Measurements from ENCODE around the gene DMAC2.
"Not testable (repeated sequence)": the region's sequence is repeated elsewhere in the genome, so short reads cannot be mapped to it uniquely, and the experiment has no call there.

DMAC2 gene

DNA sequence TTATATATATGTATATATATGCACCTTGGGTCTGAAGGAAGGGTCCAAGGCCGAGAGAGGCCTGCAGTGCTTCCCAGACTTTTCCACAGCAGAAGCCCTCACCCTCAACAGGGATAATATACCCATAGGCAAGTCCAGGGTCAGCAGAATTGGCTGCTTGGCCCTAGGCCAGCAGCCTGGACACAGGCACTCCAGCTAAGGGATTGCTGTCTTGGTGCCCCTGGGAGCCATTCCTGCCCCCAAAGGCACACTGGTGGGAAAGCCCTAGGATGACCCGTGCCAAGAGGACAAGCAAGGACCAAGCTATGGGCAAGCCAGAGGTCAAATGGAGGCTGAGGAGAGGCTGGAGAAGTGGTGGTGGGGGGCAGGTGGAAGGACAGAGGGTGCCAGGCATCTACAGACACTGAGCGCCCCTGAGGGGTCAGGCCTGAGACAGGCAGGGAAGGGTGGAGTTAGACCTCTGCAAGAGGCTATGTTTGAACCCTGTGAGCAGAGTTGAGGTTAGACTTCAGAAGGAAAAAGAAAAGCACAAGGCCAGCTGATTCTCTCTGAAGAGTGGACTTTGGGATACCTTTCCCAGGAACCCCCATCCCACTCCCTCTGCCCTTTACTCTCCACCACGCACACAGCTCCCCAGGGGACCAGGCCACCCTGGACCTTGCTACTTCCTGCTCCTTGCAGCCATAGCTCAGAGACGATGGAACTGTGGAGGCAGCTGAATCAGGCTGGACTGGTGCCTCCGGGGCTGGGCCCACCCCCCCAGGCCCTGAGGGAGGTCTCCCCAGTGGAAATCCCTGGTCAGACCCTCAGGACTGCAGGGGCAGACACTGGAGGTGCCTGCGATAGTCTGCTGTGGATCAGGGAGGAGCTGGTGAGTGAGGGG is 3.0 kb upstream of the DMAC2 start, which contains the start of gene ERICH4:
ERICH4 (plus strand) TSS at position 684 of the 883 bp plus-strand sequence; CDS start at position 698, 14 bp downstream.
- DNase-seq = no peak

- no peak for DNase-seq
Observed at GRCh38 chr19:41441321-41441945, 1.7 kb upstream of the DMAC2 start.

DNA sequence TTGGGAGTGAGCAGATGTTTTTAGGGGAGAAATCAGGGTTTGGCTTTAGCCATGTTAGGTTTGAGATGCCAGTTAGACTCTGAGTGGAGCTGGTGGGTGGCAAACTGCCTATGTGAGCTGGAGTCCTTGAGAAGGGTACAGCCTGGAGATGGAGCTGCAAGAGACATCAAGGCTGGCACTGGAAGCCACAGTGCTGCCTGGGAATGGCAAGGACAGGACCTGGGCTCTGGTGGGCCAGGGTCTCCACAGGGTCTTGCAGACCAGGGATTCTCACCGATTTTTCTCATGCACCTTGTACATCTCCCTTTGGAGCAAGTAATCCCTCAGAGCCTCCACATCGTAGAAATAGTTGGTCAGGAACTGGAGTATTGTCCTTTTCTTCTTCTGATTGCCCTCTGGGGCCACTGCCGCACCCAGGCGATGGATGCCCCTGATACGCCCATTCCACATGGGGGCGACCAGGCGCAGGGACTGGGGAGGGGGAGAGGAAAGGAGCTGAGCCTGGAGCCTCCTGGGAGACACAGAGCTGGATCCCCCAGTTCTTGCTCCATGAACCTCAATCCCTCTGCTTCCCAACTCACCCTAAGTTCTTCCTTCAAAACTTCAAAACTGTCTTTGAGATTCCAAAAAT is 1.7 kb downstream of the DMAC2 start:
- DNase-seq = no peak

GRCh38 chr19:41436674-41436951 is 3.1 kb downstream of the DMAC2 start:
- DNase-seq = no peak

DNA sequence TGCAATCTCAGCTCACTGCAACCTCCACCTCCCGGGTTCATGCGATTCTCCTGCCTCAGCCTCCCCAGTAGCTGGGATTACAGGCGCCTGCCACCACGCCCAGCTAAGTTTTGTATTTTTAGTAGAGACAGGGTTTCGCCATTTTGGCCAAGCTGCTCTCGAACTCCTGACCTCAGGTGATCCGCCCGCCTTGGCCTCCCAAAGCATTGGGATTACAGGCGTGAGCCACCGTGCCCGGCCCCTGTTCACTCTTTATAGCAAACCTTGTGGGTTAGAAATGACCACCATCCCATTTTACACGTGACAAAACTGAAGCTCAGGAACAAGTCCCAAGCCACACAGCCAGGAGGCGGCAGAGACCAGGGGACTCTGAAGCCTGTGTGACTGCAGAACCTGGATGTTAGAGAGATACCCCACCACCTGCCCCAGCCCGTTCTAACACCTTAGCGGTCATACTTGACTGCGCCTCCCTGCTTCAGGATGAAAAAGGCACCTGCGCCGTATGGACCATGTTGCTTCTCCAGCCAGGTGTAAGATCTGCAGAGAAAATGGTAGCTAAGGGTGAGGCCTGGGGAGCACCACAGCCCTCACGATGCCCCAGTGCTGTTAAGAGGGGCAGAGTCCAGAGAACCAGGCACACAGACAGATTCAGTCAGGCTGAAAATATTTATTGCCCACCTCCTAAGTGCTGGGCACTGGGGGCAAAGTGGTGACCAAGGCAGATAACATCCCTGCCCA is 3.6 kb downstream of the DMAC2 start:
- DNase-seq = no peak

DNA sequence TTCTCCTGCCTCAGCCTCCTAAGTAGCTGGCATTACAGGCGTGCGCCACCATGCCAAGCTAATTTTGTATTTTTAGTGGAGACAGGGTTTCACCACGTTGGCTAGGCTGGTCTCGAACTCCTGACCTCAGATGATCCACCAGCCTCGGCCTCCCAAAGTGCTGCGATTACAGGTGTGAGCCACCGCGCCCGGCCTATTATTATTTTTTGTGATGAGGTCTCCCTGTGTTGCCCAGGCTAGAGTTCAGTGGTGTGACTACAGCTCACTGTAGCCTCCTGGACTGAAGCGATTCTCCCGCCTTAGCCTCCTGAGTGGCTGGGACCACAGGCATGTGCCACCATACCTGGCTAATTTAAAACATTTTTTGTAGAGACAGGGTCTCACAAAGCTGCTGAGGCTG is 4.3 kb downstream of the DMAC2 start:
- not testable (repeated sequence) for DNase-seq

DNA sequence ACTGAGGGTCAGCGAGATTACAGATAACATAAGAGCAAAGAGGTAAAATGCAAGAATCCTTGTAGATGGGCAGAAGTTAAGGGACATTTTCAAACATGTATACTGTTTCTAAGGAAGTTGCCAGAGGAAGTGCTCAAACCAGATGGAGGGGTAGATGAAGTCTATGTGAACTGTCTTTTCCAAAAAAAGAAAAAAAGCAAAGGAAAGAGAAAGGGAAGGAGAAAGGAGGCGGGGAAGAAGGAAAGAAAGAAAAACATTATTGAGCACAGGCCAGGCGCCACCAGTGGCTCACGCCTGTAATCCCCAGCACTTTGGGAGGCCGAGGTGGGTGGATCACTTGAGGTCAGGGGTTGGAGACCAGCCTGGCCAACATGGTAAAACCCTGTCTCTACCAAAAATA is 5.3 kb downstream of the DMAC2 start:
- no peak for DNase-seq

DNA sequence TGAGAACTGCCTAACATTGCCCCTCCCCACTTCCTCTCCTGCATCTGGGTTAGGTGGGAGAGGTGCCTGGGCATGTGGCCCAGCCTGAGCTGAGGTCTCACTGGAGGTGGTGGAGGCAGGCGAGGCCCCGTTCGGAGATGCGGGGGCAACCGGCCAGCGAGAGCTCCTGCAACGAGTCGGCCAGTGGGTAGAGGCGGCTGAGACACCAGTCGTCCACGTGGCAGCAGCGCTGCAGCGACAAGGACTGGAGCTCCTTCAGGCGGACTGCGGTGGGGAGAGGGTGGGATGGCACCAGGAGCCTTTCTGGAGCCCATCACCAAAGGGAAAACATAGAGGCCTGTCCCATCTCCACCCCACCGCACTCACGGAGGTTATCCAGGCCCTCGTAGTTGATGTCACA is 6.5 kb downstream of the DMAC2 start:
- DNase-seq = no peak

GRCh38 chr19:41431426-41432386 is 8.0 kb downstream of the DMAC2 start:
- DNase-seq = peak; percentile 39

DNA sequence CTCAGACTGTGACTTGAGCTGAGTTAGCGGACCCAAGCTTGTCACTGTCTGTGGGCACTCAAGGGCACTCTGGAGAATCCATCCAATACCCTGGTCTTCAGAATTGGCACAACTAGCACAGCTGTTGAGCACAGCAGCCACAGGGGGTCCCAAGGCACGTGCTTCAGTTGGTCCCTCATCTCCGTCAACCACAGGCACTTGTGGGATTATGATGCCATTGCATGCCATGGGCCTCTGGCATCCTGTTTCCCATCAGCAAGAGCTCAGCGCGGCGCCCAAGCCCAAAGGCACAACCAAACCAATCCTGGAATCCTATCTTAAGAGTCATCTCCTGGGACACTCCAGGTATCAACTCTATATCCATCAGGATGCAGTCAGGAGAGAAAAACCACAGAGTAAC is 8.8 kb downstream of the DMAC2 start:
- no peak for DNase-seq

GRCh38 chr19:41428481-41428859 is 11.2 kb downstream of the DMAC2 start:
- no peak for DNase-seq

- peak; percentile 69 for DNase-seq
Observed at GRCh38 chr19:41427647-41428480, 11.8 kb downstream of the DMAC2 start.

DNA sequence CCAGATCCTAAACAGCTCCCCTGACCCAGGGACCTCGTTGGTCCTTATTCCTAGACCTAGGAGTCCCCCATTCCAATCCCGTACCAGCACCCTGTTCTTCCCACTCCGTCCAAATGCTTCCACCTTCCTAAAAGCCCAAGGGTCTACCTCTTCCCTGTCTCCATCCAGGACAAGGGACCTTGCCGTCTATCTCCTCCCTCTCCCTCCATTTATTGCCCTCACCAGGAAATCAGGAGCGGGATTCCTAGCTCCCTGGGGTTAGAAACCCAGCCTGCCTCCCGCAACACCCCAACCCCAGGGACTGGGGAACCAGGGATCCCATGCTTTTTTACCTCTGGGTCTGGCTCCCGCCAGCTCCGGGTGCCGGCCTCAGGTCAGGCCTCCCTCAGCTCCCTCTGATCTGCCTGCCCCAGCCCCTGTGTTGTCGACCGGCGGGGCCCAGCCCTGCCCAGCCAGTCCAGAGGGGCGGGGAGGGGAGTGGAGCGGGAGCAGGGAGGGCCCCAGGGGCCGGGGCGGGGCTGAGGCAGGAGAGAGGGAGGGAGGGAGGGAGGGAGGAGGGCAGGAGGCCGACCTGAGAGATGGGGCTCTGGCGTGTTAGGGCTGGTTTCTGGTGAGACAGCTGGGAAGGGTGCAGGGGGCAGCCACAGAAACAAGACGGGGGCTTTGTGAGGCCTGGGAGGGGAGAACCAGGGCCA is 12.6 kb downstream of the DMAC2 start, which contains the start of gene B3GNT8:
B3GNT8 (minus strand) TSS at position 423 of the 695 bp plus-strand sequence. CDS start 596 bp downstream, outside the sequence.
- peak; percentile 48 for DNase-seq

GRCh38 chr19:41426116-41426841 is 13.4 kb downstream of the DMAC2 start:
- DNase-seq = no peak

GRCh38 chr19:41425174-41426115 is 14.3 kb downstream of the DMAC2 start:
- DNase-seq = no peak

- DNase-seq = no peak
Observed at GRCh38 chr19:41424335-41425173, 15.2 kb downstream of the DMAC2 start.

DNA sequence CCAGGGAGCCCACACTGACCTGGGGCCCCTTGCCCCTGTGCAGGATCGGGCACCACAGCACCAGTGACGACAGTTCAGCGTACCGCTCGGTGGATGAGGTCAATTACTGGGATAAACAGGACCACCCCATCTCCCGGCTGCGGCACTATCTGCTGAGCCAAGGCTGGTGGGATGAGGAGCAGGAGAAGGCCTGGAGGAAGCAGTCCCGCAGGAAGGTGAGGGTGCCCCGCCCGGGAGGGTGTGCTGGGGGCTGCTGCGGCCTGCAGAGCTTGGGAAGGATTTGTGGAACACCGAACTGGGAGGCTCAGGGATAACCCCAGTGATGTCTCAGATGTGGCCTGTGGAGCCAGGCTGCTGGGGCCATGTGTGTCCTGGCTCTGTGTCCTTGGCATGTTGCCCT is 16.8 kb downstream of the DMAC2 start:
- no peak for DNase-seq

GRCh38 chr19:41422456-41422855 is 17.3 kb downstream of the DMAC2 start:
- DNase-seq = no peak
